ENCODE results near the gene BAG5. TPM values are rescaled to one million over a fixed set of nuclear protein-coding genes. Genes with fewer than 3 reads are reported as not detected.

The BAG5 gene
- total and polyA plus RNA-seq, 2 of the 8 experiments (the other 6 are each of a cell fraction or from before 2014, with no cell fraction given): 7.4 to 29.5 TPM

GRCh38 chr14:103530831-103531230, 31.6 kb downstream of the BAG5 start:
- H2BK120ac ChIP-seq (replicated peaks; ENCODE audit: low read depth, low read length): no peak overlapping the region
- H3K79me2 ChIP-seq (ENCODE audit: control insufficient read depth in 1 of 2, insufficient read depth in 2 of 2, low read length in 2 of 2): peaks cover 5 to 20% of the 10 kb centered on the region in 2 experiments; a peak in 3 of 4 replicates
- no peak for TF ChIP-seq SAP30 (IDR thresholded peaks at IDR 0.05; ENCODE audit: insufficient read depth, insufficient replicate concordance, low read length)
- POLR2A ChIA-PET (ENCODE audit: partially characterized antibody): interaction anchor here (0.6 to 29.8 kb wide), 8 partner anchors 10 to 103 kb away, joined by 3 to 844 read pairs (median 6); partner anchors contain the start of genes BAG5 and CKB
- no peak overlapping the region for H2AFZ ChIP-seq (ENCODE audit: low read length)
- no peak overlapping the region for H2BK5ac ChIP-seq (ENCODE audit: low read depth, low read length)
- H3K9me3 ChIP-seq (ENCODE audit: insufficient read depth in 2 of 2, low read depth in 1 of 2, low read length in 1 of 2): no peaks in the 10 kb centered on the region
- no peak overlapping the region for H3K14ac ChIP-seq (ENCODE audit: insufficient read length)
- H4K8ac ChIP-seq (ENCODE audit: extremely low read depth, insufficient read depth, low read length): no peak overlapping the region
- peaks cover 8% of the 10 kb centered on the region; the same call in 1 of the 2 replicates for H3K23me2 ChIP-seq (ENCODE audit: low read depth, low read length)
- H3K4me1 ChIP-seq (replicated peaks in 1 of 4; ENCODE audit: control insufficient read depth in 3 of 4, insufficient read depth in 4 of 4, low read length in 3 of 4): peaks cover 0 to 12% (median 10%) of the 10 kb centered on the region in 4 experiments; a peak in 6 of 7 replicates
- H3K4ac ChIP-seq (replicated peaks; ENCODE audit: insufficient read length, low read depth, low read length): no peak overlapping the region
- H3K23ac ChIP-seq (ENCODE audit: insufficient read length): no peak overlapping the region
- H3K56ac ChIP-seq (replicated peaks; ENCODE audit: insufficient read length, low read depth, low read length): no peak overlapping the region
- no peak overlapping the region for H2AK5ac ChIP-seq (ENCODE audit: low read depth, low read length)
- CTCF ChIA-PET (ENCODE audit: partially characterized antibody): interaction anchor here (1.1 to 28.8 kb wide), 3 partner anchors 16 to 426 kb away, joined by 3 to 921 read pairs (median 230); partner anchors contain the start of gene CKB
- H3K4me3 ChIP-seq (ENCODE audit: extremely low read depth in 1 of 4, insufficient read depth in 2 of 4, low read depth in 3 of 4, low read length in 4 of 4): no peak overlapping the region
- peaks cover 24% of the 10 kb centered on the region for H3K79me1 ChIP-seq (ENCODE audit: low read depth, low read length)
- WGBS, 2 experiments (ENCODE audit: extremely low coverage in 1 of 2, insufficient coverage in 1 of 2, insufficient read length in 1 of 2, insufficient replicate concordance in 2 of 2, low coverage in 1 of 2, low lambda C conversion rate in 2 of 2, missing lambda C conversion rate in 1 of 2): 91% methylated on average over 11 of the region's 11 CpGs; no CpG with 5 or more reads in 1 of the 2 experiments
- no peak overlapping the region for H3K18ac ChIP-seq (ENCODE audit: extremely low read depth, low read length)
- peaks cover 0 to 17% (median 1%) of the 10 kb centered on the region in 4 experiments; a peak in 3 of 8 replicates for H3K36me3 ChIP-seq (ENCODE audit: control insufficient read depth in 2 of 4, insufficient read depth in 4 of 4, low read length in 3 of 4)
- peaks cover 13 to 37% of the 10 kb centered on the region in 2 experiments for H4K20me1 ChIP-seq (replicated peaks in 1 of 2; ENCODE audit: control insufficient read depth in 1 of 2, insufficient read depth in 2 of 2, low read length in 2 of 2)
- no peak overlapping the region for H4K91ac ChIP-seq (replicated peaks; ENCODE audit: insufficient read length, low read length)
- FAIRE-seq (no peak), DNase-seq (ENCODE audit: low read depth in 1 of 2, low spot score in 2 of 2) (no peak)
- no peak overlapping the region for H4K5ac ChIP-seq (ENCODE audit: insufficient read length, low read depth, low read length)
- H3K27ac ChIP-seq (ENCODE audit: low read depth, low read length): no peak overlapping the region
- no peak overlapping the region for H2BK12ac ChIP-seq (ENCODE audit: low read depth, low read length)
- H3K4me2 ChIP-seq (ENCODE audit: insufficient read depth in 1 of 2, low read depth in 2 of 2, low read length in 2 of 2): no peak overlapping the region; a peak in 1 of 4 replicates
- no peak overlapping the region for H2BK20ac ChIP-seq (ENCODE audit: low read length)
- no peak overlapping the region for H3K9ac ChIP-seq (replicated peaks in 1 of 4; ENCODE audit: extremely low read depth in 1 of 4, low read depth in 3 of 4, low read length in 3 of 4)
- H2BK15ac ChIP-seq (ENCODE audit: low read length): no peak overlapping the region
- H3K27me3 ChIP-seq (replicated peaks in 1 of 4; ENCODE audit: control insufficient read depth in 3 of 4, extremely low read depth in 1 of 4, insufficient read depth in 3 of 4, low read length in 3 of 4): peaks cover 0 to 5% (median 0%) of the 10 kb centered on the region in 4 experiments; a peak in 2 of 7 replicates

Data from H1 (cell line).